Ishikawa (cell line): ENCODE measurements around the gene DEGS2.

Experiments used
- CEBPB ChIP-seq: IDR thresholded peaks from 2 replicates; pipeline ENCODE4 v1.6.1; 2012
- CREB1 ChIP-seq: IDR thresholded peaks from 2 replicates; pipeline ENCODE4 v1.6.1; 2012; ENCODE audit warnings: low read depth
- EGR1 ChIP-seq: IDR thresholded peaks from 2 replicates; pipeline ENCODE4 v1.6.1; 2012
- EP300 ChIP-seq: IDR thresholded peaks from 2 replicates; pipeline ENCODE4 v1.6.1; 2012; ENCODE audit warnings: borderline replicate concordance
- FOXM1 ChIP-seq: IDR thresholded peaks from 2 replicates; pipeline ENCODE4 v1.6.1; 2012; ENCODE audit warnings: low read depth, borderline replicate concordance
- NFIC ChIP-seq: IDR thresholded peaks from 2 replicates; pipeline ENCODE4 v1.6.1; 2012
- RAD21 ChIP-seq: IDR thresholded peaks from 2 replicates; pipeline ENCODE4 v1.6.1; 2012; ENCODE audit warnings: low read depth
- TAF1 ChIP-seq: IDR thresholded peaks from 2 replicates; pipeline ENCODE4 v1.6.1; 2012; ENCODE audit warnings: low read depth, mild to moderate bottlenecking
- TCF12 ChIP-seq: IDR thresholded peaks from 2 replicates; pipeline ENCODE4 v1.6.1; 2012; ENCODE audit warnings: low read depth
- TEAD4 ChIP-seq: IDR thresholded peaks from 2 replicates; pipeline ENCODE4 v1.6.1; 2012
- YY1 ChIP-seq: IDR thresholded peaks from 2 replicates; pipeline ENCODE4 v1.6.1; 2012; ENCODE audit warnings: low read depth
- ZBTB7A ChIP-seq: IDR thresholded peaks from 2 replicates; pipeline ENCODE4 v1.6.1; 2012; ENCODE audit warnings: low read depth
- TF ChIP-seq, protein P1 (sequence below): IDR thresholded peaks from 2 replicates; pipeline ENCODE4 v1.6.1; 2012; ENCODE audit warnings: low read depth, mild to moderate bottlenecking
- TF ChIP-seq, protein P2 (sequence below): IDR thresholded peaks from 2 replicates; pipeline ENCODE4 v1.6.1; 2012
- TF ChIP-seq, protein P3 (sequence below): IDR thresholded peaks from 2 replicates; pipeline ENCODE4 v1.6.1; 2012

The DEGS2 gene

DNA sequence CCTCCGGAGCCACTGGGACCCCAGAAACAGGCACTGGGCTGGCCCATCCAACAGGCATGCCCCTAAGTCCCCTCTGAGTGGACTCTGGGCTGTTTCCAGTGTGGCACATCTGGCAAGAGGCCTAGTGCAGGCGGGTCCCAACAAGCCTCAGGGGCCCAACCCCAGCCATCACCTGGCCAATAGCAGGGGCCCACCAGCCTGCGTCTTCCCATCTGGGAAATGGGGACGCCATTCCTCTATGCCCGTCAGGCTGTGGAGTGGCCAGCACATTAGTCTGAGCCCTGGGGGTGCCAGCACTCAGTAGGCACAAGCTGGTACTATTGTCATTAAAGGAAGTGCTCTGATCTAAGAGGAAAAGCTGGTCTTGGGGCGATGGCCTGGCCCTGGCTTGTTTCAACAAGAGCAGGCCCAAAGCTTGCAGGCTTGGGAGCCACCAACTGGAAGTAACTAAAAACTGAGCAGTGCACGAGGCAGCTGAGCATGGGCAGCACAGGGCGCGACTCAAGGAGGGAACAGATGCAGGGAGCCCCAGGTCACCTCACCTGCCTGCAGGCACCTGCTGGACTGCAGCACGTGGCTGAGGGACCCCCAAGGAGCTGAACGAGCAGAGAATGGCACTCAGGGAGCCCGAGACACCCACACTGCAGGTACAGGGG, 8.4 kb downstream of the DEGS2 start:
- TF ChIP-seq, protein P1, sequence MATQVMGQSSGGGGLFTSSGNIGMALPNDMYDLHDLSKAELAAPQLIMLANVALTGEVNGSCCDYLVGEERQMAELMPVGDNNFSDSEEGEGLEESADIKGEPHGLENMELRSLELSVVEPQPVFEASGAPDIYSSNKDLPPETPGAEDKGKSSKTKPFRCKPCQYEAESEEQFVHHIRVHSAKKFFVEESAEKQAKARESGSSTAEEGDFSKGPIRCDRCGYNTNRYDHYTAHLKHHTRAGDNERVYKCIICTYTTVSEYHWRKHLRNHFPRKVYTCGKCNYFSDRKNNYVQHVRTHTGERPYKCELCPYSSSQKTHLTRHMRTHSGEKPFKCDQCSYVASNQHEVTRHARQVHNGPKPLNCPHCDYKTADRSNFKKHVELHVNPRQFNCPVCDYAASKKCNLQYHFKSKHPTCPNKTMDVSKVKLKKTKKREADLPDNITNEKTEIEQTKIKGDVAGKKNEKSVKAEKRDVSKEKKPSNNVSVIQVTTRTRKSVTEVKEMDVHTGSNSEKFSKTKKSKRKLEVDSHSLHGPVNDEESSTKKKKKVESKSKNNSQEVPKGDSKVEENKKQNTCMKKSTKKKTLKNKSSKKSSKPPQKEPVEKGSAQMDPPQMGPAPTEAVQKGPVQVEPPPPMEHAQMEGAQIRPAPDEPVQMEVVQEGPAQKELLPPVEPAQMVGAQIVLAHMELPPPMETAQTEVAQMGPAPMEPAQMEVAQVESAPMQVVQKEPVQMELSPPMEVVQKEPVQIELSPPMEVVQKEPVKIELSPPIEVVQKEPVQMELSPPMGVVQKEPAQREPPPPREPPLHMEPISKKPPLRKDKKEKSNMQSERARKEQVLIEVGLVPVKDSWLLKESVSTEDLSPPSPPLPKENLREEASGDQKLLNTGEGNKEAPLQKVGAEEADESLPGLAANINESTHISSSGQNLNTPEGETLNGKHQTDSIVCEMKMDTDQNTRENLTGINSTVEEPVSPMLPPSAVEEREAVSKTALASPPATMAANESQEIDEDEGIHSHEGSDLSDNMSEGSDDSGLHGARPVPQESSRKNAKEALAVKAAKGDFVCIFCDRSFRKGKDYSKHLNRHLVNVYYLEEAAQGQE, result no peak

DNA sequence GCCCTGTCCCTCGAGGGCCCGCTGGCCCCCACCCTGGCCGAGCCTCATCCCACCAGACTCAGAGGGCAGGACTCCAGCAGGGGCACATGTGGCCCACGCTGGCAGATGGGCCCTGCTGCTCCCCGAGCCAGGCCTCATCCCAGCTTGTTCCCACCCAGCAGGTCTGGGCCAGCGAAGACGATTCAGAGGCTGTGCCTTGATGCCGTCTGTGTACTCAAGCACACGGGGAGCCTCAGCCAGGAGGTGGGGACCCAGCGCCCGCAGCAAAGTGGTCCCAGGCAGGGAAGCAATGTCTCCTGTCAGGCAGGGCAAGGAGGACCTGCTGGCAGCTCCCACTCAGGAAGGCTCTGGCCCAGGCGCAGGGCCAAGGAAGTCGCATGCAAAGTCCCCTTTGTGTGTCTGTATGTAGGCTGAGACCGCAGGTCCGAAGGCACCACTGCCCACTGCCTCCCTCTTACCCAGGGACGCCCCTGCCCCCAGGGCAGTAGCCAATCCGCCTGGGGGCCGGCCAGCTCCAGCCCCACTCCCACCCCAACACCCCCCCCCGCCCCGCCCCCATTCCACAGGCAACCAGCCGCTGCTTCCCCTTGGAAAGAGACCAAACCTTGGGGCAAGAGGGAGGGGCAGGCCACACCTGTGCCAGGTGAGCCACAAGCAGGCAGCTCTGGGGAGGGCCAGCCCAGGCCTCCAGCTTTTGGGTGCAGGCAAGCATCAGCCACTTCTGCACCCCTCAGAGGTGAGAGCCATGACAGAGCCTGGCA, 9.4 kb downstream of the DEGS2 start:
- TF ChIP-seq RAD21 (no peak), NFIC (peak; percentile 44; the same call in 1 of the 2 replicates)
- TF ChIP-seq, protein P2, sequence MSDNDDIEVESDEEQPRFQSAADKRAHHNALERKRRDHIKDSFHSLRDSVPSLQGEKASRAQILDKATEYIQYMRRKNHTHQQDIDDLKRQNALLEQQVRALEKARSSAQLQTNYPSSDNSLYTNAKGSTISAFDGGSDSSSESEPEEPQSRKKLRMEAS, result 0 out of 2 replicates have a peak, but pooled peaks have one; percentile 11

DNA sequence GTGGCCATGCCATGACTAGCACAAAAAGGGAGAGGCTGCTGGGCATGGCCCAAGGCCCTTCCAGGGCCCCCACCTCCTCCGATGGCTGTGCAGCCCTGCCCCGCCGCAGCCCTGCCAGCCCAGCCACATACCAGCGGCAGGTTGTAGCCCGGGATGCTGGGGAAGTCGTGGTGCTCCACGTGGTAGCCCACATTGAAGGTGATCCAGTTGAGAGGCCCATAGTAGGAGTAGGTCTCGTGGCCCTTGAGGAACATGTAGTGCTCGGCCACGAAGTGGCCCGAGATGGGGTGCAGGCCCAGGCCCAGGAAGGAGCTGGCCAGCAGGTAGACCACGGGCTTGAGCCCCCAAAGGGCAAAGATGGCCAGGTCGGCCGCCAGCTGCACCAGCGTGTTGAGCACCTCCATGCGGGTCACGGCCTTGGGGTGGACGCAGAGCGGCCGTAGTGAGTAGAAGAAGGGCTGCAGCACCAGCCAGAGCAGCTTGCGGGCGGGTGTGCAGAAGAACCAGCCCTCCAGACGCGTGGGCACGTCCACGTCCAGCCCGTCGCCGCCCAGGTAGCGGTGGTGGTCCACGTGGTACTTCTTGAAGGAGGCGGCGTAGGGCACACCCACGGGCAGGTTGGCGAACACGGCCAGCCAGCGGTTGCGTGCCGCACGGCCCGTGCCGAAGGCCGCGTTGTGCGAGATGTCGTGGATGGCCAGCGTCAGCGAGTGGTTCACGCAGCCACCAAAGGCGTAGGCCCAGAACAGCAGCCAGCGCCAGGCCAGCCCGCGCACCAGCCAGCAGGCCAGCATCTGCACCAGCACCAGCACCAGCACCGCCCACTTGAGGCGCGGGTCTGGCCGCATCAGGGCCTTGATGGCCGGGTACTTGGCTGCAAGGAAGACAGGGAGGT, 10.4 kb downstream of the DEGS2 start:
- TF ChIP-seq CEBPB, result no peak
- TF ChIP-seq EGR1, result no peak
- no peak for TF ChIP-seq EP300
- TF ChIP-seq, protein P1, result no peak
- no peak for TF ChIP-seq NFIC
- TF ChIP-seq, protein P3, sequence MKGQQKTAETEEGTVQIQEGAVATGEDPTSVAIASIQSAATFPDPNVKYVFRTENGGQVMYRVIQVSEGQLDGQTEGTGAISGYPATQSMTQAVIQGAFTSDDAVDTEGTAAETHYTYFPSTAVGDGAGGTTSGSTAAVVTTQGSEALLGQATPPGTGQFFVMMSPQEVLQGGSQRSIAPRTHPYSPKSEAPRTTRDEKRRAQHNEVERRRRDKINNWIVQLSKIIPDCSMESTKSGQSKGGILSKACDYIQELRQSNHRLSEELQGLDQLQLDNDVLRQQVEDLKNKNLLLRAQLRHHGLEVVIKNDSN, result no peak
- TF ChIP-seq, protein P2, result no peak

DNA sequence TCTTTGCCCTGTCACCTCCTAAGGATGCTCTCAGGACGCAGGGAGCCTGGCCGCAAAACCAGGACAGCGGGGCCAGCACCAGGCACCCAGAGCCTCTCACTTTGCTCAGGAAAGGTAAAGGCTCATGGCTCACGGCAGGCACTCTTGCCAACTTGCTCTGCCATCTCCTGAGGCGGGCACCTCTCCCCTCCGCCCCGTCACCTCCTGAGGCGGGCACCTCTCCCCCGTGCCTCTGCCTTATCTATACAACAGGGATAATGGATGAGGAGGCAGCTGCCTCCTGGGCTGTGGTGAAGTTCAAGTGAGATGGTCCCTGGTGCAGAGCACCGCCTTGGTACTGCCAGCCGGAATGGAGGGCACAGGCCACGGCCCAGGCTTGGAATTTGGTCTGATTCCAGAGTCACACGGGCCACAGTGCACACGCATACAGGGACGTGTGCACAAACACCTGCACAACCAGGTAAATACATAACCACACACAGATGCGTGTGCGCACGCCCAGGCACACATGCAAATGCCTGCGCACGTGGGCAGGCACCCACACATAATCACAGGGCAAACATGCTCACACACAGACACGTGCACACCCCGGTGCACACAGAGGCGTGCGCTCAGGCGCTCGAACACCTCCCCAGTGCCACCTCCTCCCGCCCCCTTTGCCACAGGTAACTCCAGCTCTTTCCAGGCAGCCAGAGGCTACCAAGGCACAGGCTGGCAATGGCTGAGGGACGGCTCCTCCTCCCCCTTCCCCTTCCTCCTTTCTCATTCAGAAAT, 11.6 kb downstream of the DEGS2 start:
- TF ChIP-seq FOXM1 (no peak), TAF1 (no peak), CREB1 (no peak), RAD21 (no peak), NFIC (no peak), TEAD4 (no peak), TCF12 (no peak), CEBPB (no peak), EP300 (no peak), ZBTB7A (no peak), YY1 (no peak), EGR1 (no peak)
- TF ChIP-seq, protein P2, result no peak
- TF ChIP-seq, protein P1, result no peak
- TF ChIP-seq, protein P3, result no peak
